HCT116 (cell line): ENCODE data around the gene NAA50. TPM values are rescaled to one million over a fixed set of nuclear protein-coding genes. Genes with fewer than 3 reads are reported as not detected.

ENCODE experiments used
- ATAC-seq: fragments of 200-7000 bp; cut with Tn5 transposase; 2 replicates; pipeline ENCODE4 v1.9.1; 2020; ENCODE audit warnings: mild to moderate bottlenecking, moderate library complexity
- BruUV-seq: library from RNA; stranded (reverse); fragments of 400-500 nt; replicated peaks from 2 replicates; lab custom pipeline; 2021; lab: Mats Ljungman, UMichigan
- CTCF ChIA-PET: fragments of 300-600 bp; sonication (Branson Sonifier 250); formaldehyde crosslinking; loops from one replicate; lab custom pipeline; 2021; ENCODE audit warnings: antibody characterized with exemption; lab: Charles Lee
- POLR2A ChIA-PET: fragments of 300-600, 350-600 bp; sonication (Branson Sonifier 250); formaldehyde crosslinking; loops from one replicate; lab custom pipeline; 2021; ENCODE audit warnings: antibody characterized with exemption; lab: Charles Lee
- RAD21 ChIA-PET, 2 experiments: fragments of 300-600 bp; sonication (Branson Sonifier 250); formaldehyde crosslinking; loops; one replicate each; lab custom pipeline; 2023; ENCODE audit warnings: low total read pairs in 2 of 2; ENCODE audit not compliant: uncharacterized antibody in 2 of 2, unreplicated experiment in 2 of 2, low non-redundant PET in 1 of 2; lab: Charles Lee
- DNase-seq: peaks from one replicate; pipeline ENCODE4 v3.0.0-alpha.2; 2010; ENCODE audit warnings: low read depth, low spot score
- H2AFZ ChIP-seq: fragments of 200-600 bp; shearing (Covaris generic), sonication (generic); 2 replicates; pipeline ENCODE4 v1.6.1; 2017; ENCODE audit warnings: low read depth, mixed run types, mixed read lengths, antibody characterized with exemption, low read length; ENCODE audit not compliant: poor library complexity, severe bottlenecking
- H3K27ac ChIP-seq: 2 replicates; pipeline ENCODE4 v1.5.1; 2012; ENCODE audit warnings: low read depth, low read length
- H3K27me3 ChIP-seq: fragments of 200-600 bp; sonication (generic); 2 replicates; pipeline ENCODE4 v1.6.1; 2016; ENCODE audit warnings: mixed run types, low read length, mixed read lengths; ENCODE audit not compliant: insufficient read depth
- H3K36me3 ChIP-seq, 2 experiments: fragments of 200-500 bp in 1 of 2; fragments of 200-600 bp in 1 of 2; sonication (Bioruptor generic) in 1 of 2; sonication (generic) in 1 of 2; 2 replicates each; pipeline versions ENCODE4 v1.5.1 to v1.6.1; 2014 to 2016; ENCODE audit warnings: low read length in 2 of 2, inconsistent platforms in 1 of 2, mixed read lengths in 1 of 2, mixed run types in 1 of 2; ENCODE audit not compliant: insufficient read depth in 2 of 2, control insufficient read depth in 1 of 2
- H3K4me1 ChIP-seq, 2 experiments: fragments of 200-600 bp in 1 of 2; sonication (generic) in 1 of 2; 2 replicates each; pipeline versions ENCODE4 v1.5.1 to v1.6.1; 2012 to 2017; ENCODE audit warnings: low read length in 2 of 2, inconsistent platforms in 1 of 2, mild to moderate bottlenecking in 1 of 2, mixed read lengths in 1 of 2, mixed run types in 1 of 2, moderate library complexity in 1 of 2; ENCODE audit not compliant: insufficient read depth in 2 of 2, control insufficient read depth in 1 of 2
- H3K4me2 ChIP-seq: fragments of 200-600 bp; sonication (generic); 2 replicates; pipeline ENCODE4 v1.6.1; 2017; ENCODE audit warnings: mixed run types, low read length, mixed read lengths
- H3K4me3 ChIP-seq, 2 experiments: fragments of 200-600 bp in 1 of 2; sonication (generic) in 1 of 2; replicated peaks in 1 of 2; 2 replicates each; pipeline ENCODE4 v1.5.1; 2011 to 2016; ENCODE audit warnings: low read length in 2 of 2, control low read depth in 1 of 2, low read depth in 1 of 2, mild to moderate bottlenecking in 1 of 2, mixed read lengths in 1 of 2, mixed run types in 1 of 2
- H3K79me2 ChIP-seq: fragments of 200-600 bp; sonication (generic); 2 replicates; pipeline ENCODE4 v1.6.1; 2017; ENCODE audit warnings: mild to moderate bottlenecking, mixed run types, low read length, moderate library complexity, mixed read lengths; ENCODE audit not compliant: insufficient read depth
- H3K9ac ChIP-seq: fragments of 200-600 bp; sonication (generic); 2 replicates; pipeline ENCODE4 v1.6.1; 2016; ENCODE audit warnings: low read length, mixed read lengths
- H3K9me2 ChIP-seq: fragments of 200-600 bp; sonication (generic), shearing (Covaris generic); 2 replicates; pipeline ENCODE4 v1.6.1; 2017; ENCODE audit warnings: mixed run types, mild to moderate bottlenecking, moderate library complexity; ENCODE audit not compliant: insufficient read depth
- H3K9me3 ChIP-seq, 2 experiments: fragments of 200-500 bp in 1 of 2; fragments of 200-600 bp in 1 of 2; sonication (Bioruptor generic) in 1 of 2; sonication (generic) in 1 of 2; 2 replicates each; pipeline ENCODE4 v1.6.1; 2014 to 2017; ENCODE audit warnings: low read length in 2 of 2, mixed read lengths in 2 of 2, inconsistent platforms in 1 of 2, low read depth in 1 of 2, mild to moderate bottlenecking in 1 of 2, mixed run types in 1 of 2, moderate library complexity in 1 of 2; ENCODE audit not compliant: control insufficient read depth in 1 of 2, insufficient read depth in 1 of 2
- H4K20me1 ChIP-seq: fragments of 200-600 bp; sonication (generic), shearing (Covaris generic); 2 replicates; pipeline ENCODE4 v1.6.1; 2017; ENCODE audit warnings: mixed run types, mild to moderate bottlenecking, moderate library complexity; ENCODE audit not compliant: insufficient read depth
- CBX3 ChIP-seq: IDR thresholded peaks from 2 replicates; pipeline ENCODE4 v1.6.1; 2012; ENCODE audit warnings: low read depth
- ELF1 ChIP-seq: IDR thresholded peaks from 2 replicates; pipeline ENCODE4 v1.6.1; 2012; ENCODE audit warnings: low read depth, borderline replicate concordance
- EZH2 ChIP-seq: fragments of 200-600 bp; sonication (generic); IDR thresholded peaks from 2 replicates; pipeline ENCODE4 v1.6.1; 2017; ENCODE audit warnings: antibody characterized with exemption, mixed run types
- JUND ChIP-seq: IDR thresholded peaks from 2 replicates; pipeline ENCODE4 v1.6.1; 2012
- MAX ChIP-seq: IDR thresholded peaks from 2 replicates; pipeline ENCODE4 v1.6.1; 2012
- POLR2AphosphoS5 ChIP-seq: IDR thresholded peaks from 2 replicates; pipeline ENCODE4 v1.6.1; 2011; ENCODE audit warnings: mild to moderate bottlenecking, low read depth, low read length, moderate library complexity
- RAD21 ChIP-seq: IDR thresholded peaks from 2 replicates; pipeline ENCODE4 v1.6.1; 2012; ENCODE audit warnings: low read depth, mild to moderate bottlenecking
- SIN3A ChIP-seq: IDR thresholded peaks from 2 replicates; pipeline ENCODE4 v1.6.1; 2012; ENCODE audit warnings: low read depth
- SP1 ChIP-seq: IDR thresholded peaks from 2 replicates; pipeline ENCODE4 v1.6.1; 2012; ENCODE audit warnings: low read depth
- YY1 ChIP-seq: IDR thresholded peaks from 2 replicates; pipeline ENCODE4 v1.6.1; 2011; ENCODE audit warnings: low read length, low read depth, moderate library complexity, mild to moderate bottlenecking; ENCODE audit not compliant: insufficient replicate concordance; ENCODE audit errors: extremely low read depth
- ZFX ChIP-seq: fragments of 450-650 bp; IDR thresholded peaks from 2 replicates; pipeline ENCODE4 v1.6.1; 2017
- ZNF274 ChIP-seq: fragments of 200-500 bp; sonication (Bioruptor generic); IDR thresholded peaks from 2 replicates; pipeline ENCODE4 v1.6.1; 2014; ENCODE audit warnings: mild to moderate bottlenecking, low read depth, low read length, inconsistent platforms
- intact Hi-C: fragments of 100-400 bp; cut with micrococcal nuclease; formaldehyde crosslinking; loops from 2 replicates; pipeline ENCODE4 v1.10.0; 2022
- total RNA-seq: library from RNA; stranded (reverse); gene quantifications from one replicate; pipeline ENCODE4 v1.2.1, GENCODE V29; 2021; ENCODE audit not compliant: unreplicated experiment
- TF ChIP-seq, protein P1 (sequence below), 3 experiments: fragments of 200-600 bp in 1 of 3; sonication (generic) in 1 of 3; IDR thresholded peaks in 2 of 3; conservative IDR thresholded peaks in 1 of 3; 2 replicates each; pipeline ENCODE4 v1.5.1; 2012 to 2017; ENCODE audit warnings: low read depth in 2 of 3, low read length in 2 of 3, antibody characterized with exemption in 1 of 3, borderline replicate concordance in 1 of 3, control low read depth in 1 of 3, mild to moderate bottlenecking in 1 of 3, mixed read lengths in 1 of 3, mixed run types in 1 of 3, moderate library complexity in 1 of 3; ENCODE audit not compliant: insufficient read depth in 1 of 3

NAA50 gene
- total RNA-seq, 1 experiment from 2014 or later, result 233 TPM

- Histone ChIP-seq H3K27me3 (no peaks in the 10 kb centered on the region), H3K9me3 (no peaks in the 10 kb centered on the region), H3K36me3 (peaks cover 0 to 12% of the 10 kb centered on the region in 2 experiments; a peak in 2 of 4 replicates), H3K4me3 (no peak overlapping the region), H3K9ac (no peak overlapping the region), H2AFZ (no peak overlapping the region), H3K4me2 (no peak overlapping the region), H3K9me2 (no peaks in the 10 kb centered on the region), H3K27ac (no peak overlapping the region), H3K79me2 (no peaks in the 10 kb centered on the region), H3K4me1 (no peaks in the 10 kb centered on the region), H4K20me1 (0 out of 2 replicates have a peak, but pooled peaks cover 3% of the 10 kb centered on the region)
- ATAC-seq (no peak), DNase-seq (no peak)
- TF ChIP-seq ZFX (no peak), ELF1 (no peak), MAX (no peak), POLR2AphosphoS5 (no peak), SIN3A (no peak), SP1 (no peak), RAD21 (no peak), JUND (no peak), ZNF274 (no peak), CBX3 (no peak), YY1 (no peak), EZH2 (no peak)
- TF ChIP-seq, protein P1, sequence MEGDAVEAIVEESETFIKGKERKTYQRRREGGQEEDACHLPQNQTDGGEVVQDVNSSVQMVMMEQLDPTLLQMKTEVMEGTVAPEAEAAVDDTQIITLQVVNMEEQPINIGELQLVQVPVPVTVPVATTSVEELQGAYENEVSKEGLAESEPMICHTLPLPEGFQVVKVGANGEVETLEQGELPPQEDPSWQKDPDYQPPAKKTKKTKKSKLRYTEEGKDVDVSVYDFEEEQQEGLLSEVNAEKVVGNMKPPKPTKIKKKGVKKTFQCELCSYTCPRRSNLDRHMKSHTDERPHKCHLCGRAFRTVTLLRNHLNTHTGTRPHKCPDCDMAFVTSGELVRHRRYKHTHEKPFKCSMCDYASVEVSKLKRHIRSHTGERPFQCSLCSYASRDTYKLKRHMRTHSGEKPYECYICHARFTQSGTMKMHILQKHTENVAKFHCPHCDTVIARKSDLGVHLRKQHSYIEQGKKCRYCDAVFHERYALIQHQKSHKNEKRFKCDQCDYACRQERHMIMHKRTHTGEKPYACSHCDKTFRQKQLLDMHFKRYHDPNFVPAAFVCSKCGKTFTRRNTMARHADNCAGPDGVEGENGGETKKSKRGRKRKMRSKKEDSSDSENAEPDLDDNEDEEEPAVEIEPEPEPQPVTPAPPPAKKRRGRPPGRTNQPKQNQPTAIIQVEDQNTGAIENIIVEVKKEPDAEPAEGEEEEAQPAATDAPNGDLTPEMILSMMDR (IDR thresholded peaks at IDR 0.05 in 2 of 3, conservative IDR thresholded peaks at IDR 0.05 in 1 of 3; ENCODE audit: borderline replicate concordance in 1 of 3, insufficient read depth in 1 of 3, low read depth in 2 of 3, low read length in 2 of 3), result no peak
- POLR2A ChIA-PET, result no interaction called here
- intact Hi-C loops, result loop anchor here (5.0 kb wide), 1 partner anchor 353 kb away; the partner anchor contains the start of gene CFAP44
- no TSS peak for BruUV-seq
- CTCF ChIA-PET, result no interaction called here
- RAD21 ChIA-PET, result no interaction called here
Observed at GRCh38 chr3:113795693-113796092, 49.6 kb upstream of the NAA50 start.
